Stimulated activated CD4-positive, alpha-beta T cell treated with anti-CD3 and anti-CD28 coated beads, Interleukin-15, amount 100 ng/mL, for 48 hours (primary cell): ENCODE data around the gene SORCS1.

Experiments
- DNase-seq, 2 donors: peaks; one replicate each; pipeline ENCODE4 v3.0.0-alpha.2; 2020; ENCODE audit warnings: low read depth in 2 of 2

SORCS1 gene

DNA sequence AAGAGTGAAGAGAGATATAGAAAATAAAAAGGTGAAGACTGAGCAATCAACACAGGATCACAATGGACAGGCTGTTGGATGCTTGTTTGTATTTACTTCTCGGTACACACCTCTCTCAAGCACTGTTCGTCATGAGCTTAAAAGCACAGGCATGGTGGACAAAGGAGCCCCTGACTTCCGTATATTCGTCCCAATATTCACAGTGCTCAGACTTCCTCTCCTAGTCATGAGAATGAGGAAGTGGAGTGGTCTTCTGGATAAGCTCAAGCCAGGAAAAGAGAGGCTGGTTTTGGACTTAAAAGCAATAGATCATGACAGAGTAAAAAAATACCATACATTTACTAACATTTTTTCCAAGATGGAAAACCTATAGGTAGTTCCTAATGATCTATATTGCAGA lies 172.5 kb downstream of the SORCS1 start:
- DNase-seq: no peak

DNA sequence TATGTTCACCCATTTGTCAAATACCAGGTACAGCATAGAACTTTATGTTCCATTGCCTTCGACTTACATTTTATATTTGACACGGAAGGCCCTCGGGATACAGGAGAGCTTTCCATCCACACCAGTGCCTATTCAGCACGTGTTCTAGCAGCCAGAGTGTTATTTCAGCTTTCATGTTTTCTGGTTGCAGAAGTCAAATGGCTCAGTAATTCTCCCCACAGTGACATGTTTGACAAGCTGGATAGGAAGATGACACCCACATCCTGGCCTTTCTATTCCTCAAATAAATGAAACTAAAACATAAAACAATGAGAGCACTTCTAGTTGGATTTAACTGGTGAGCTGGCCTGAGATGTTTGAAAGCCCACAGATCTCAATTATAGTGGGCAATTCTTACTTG lies 173.4 kb downstream of the SORCS1 start:
- no peak for DNase-seq

DNA sequence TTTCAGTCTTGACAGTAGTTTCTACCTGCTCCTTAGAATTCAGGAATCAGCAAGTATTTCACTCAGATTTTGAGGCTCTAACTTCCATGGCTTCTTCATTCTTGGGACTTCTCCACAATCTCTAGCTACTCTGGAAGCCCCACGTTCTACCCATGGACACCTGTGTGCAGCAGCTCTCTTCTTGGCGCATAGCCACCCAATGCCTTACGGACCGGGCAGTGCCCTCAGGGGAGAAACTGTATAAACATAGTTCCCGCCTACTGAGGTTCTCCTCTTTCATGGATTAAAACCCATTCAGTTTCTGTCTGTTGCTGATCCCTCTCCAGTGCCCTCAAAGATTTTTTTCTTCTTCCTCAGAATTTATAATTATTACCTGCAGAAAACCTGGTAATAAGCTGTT lies 177.1 kb downstream of the SORCS1 start:
- no peak for DNase-seq

DNA sequence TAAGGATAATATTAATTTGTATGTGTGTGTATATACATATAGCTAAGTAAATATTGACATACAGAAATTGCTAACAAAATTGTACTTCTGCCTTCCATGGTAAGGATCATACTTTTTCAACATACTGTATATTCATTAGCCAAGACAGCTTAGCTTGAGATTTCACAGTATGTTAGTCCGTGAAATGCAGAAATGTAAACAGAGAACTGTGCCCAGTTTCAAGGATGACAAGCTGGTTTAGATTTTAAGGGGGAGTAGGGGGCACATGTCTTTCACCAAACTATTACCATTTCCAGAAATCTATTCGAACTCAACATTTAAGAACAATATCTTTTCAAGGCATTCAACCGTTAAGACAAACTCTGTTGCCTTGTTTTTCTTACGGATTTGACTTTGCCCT lies 182.2 kb downstream of the SORCS1 start:
- no peak for DNase-seq

DNA sequence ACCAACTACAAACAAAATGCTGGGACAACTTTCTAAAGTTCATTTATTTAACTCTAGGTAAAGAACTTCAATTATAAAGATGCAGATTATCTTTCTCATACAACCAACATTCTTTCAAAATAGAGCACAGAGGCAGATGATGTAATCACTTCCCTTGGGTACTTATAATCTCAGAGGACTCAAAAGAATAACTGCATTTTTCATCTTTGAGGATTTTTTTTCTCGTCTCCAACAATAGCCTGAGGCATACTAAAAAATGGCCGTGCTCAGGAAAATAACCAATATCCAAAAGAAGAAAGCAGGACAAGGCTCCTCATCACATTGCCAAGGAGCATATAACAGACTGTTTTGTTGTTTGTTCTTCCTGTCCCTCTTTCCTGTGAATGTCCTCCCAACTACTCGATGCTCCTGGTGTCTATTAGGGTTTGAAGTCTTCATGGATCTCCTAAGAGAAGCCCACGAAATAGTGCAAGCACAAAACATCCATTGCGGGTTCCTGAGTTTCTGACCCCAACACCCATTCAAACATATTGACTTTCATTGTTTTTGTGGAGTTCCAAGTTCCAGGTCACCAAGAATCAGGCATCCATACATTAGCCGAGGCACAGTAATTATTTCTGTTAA lies 182.9 kb downstream of the SORCS1 start:
- DNase-seq: no peak

DNA sequence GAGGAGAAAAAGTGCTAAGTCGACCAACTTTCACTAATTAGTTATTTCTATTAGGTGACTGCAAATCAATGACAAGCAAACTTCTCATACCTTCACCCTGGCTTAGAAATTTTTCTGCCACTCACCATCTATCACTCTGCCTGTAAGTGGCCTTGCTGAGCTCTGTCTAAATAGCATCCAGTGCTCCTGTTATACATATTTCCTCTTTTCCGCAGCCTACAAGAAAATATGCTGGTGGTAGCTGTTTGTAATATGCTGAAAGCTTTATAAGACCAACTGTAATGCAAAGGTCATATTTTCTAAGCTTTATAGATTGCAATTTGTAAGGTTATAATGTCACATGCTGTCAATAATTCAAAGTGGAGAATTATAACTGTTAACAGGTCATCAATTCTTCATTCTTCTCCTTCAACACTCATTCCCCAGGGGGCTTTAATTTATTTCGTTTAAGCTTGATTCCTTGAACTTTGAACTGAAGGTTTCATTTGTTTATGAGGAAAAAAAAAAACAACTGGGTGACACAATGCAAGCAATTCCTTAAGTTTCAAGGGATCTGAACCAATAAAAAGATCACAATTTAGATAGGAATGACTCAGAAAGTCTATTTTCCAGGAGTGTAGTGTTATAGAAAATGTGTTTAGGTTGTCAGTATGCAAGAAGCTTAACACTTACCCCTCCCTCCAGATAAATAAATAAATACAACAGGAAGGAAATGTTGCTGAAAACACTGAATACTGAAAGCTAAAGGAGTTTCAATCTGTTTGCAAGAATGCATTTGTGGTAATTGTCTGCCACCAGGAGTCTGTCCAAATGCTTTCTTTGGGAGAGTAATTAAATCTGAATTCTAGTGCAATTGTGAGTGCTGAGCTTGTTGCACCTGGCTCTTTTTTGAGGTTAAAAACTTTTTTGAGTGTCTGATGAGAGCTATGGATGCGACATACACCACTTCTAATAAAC lies 183.7 kb downstream of the SORCS1 start:
- DNase-seq: no peak

DNA sequence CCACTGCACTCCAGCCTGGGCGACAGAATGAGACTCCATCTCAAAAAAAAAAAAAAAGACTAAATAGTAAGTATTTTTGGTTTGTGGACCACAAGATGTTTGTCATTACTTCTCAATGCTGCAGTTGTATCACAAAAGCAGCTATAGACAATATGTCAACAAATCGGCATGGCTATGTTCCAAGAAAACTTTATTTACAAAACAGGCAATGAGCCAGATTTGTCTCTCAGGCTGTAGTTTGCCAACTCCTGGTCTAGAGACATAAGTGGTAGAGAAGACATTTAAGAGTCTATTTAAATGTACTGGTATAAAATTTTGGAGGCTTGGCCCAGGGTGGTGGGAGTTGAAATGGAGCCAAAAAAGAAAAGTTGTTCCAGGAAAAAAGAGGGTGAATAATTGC lies 185.8 kb downstream of the SORCS1 start:
- no peak for DNase-seq

DNA sequence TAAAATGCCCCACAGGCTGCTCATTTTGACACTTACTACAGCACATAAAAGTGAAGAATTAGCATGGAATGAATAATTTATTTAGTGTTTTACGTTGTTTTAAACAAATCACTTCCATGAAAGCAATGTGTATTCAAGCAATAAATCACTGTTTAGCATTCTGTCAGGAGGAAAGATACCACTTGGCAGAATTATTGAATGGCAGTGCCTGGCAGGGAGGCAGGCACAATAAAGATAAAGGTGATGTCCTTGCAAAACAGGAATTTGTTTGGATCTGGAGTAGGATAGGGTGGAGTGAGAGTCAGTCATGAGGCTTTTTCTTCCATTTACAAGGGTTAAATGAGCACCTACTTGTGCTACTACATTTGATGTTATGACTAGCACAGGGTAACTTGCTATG lies 190.8 kb downstream of the SORCS1 start:
- DNase-seq: no peak

DNA sequence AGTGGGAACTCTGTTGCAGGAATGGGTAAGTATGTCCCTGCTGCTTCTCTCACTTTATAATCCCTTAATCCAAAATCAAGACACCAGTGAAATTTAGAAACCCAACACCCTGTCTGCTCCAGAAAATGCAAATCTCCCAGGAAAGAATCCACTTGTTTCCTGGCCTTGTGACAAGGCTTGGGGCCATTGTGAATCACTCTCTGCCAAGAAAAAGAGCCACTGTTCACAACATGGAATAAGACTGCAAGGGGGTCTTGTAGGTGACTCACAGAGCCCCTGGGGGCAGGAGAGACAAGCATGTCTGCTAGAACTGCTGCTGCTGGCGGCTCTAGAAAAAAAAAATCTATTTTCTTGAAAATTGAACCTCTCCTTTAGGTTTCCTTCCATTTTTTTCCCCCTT lies 191.2 kb downstream of the SORCS1 start:
- DNase-seq: no peak

DNA sequence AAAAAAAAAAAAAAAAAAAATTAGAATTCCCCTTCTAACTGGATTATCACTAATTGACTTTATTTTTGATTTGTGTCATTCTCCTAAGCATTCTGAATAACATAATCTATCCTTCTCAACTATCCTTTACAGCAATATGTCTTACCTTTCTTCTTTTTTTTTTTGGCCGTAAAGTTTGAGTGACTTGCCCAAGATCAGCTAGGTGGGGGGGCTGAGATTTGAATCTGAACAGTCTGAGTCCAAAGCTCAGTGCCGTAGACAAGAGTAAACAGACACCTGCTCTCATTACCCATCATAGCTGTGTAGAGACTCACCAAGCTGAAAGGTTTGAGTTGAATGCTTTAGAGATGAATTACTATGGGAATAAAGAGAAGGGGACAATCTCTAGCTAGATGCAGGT lies 192.1 kb downstream of the SORCS1 start:
- no peak for DNase-seq

DNA sequence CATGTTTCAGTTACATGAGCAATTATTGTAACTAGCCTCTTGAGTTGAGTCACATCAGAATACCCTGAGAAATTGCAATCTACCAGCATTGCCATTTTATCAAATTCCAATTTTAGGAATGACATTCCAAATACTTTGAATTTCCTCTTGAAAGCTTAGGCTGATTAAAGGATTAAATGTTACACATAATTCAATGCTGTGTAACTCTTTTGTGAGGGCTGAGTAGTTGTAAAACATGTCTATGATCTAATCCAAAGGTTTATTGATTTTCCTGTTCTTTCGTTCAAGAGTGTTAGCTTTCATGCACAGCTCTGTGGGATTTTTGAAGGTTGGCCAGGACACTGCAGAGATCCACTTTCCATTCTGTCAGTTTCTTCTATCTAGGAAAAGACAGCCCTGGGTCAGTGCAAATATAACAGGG lies 193.1 kb downstream of the SORCS1 start:
- DNase-seq: no peak

DNA sequence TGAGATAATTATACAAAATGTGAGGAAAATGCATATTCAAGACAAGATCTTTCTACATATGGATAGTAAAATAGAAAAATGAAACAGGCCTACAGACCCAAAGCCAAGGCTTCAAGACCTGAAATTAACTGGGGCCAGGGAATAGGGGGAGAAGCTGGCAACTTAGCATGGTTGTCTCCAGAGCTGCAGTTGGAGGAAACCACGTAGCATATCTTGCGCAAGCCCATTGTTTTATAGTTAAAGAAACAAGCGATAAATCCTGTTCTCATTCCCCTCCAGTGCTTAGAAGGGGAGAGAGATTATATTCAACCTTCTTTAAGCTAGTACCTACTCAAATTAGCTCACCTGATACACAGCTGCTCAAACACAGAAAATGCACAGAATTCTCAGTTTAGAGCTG lies 197.1 kb downstream of the SORCS1 start:
- no peak for DNase-seq

DNA sequence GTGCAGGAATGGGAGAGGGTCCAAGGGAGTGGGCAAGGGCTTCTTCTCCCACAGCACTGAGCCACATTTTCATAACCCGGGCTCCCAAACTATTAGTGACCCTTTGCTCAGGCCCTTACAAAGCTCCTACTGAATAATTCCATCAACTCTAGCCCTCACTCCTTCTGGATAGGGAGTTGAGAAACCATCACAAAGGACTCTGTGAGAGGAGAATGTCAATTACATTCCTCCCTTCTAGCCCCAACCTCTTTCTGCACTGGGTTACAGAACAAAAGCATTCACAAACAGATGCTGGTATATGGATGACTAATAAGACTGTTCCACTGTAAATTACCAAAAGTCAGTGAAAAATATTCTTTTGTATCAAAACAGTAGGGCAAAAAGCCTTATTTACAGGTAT lies 203.7 kb downstream of the SORCS1 start:
- no peak for DNase-seq

DNA sequence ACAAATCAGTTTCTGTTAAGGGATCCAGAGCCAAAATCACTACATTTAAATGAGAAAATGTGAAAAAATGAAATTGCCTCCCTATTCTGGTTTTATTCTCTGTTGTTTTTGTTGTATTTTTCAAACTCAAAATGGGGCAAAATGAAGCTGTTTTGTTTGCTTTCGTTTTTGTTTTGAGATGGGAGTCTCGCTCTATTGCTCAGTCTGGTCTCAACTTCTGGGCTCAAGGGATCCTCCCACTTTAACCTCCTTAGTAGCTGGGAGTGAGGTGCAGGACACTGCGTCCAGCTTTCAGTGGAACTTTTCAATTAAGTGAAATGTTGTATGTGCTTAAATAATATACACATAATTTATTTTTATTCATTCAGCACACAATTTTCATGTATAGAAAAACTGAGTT lies 205.0 kb downstream of the SORCS1 start:
- no peak for DNase-seq

DNA sequence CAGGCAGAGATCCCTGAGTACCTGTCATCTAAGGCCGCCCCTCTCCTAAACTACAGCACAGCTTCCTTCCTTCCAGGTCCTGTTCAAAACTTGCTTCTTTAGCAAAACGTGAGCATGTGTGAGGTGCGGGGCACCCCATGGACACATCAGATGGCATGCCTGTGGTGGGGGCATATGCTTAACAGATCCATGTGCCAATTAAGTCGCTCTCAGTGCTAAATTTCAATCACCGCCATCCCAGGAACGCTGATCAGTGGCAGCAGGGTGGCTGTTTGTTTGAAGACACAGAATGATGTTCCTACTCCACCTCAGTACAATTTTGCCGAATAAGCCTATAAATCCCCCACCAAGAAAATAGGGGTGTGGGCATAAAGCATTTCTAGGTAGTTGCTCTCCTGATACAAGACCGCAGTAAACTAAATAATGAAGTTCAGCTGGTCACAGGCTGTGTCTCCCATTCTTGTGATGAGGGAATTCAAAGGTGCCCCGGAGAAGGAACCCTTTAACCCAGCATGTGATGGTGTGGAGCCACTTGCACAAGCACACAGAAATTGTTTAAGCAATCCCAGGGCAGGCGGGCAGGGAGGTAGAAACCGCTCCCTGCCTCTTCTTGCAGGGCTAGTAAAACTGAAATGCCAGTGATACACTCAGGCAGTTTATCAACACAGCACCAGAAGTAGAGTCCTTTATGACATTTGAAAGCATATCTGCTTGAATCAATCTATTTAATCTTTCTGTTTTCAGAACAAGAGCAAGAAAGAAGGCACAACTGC lies 205.7 kb downstream of the SORCS1 start:
- DNase-seq: no peak

DNA sequence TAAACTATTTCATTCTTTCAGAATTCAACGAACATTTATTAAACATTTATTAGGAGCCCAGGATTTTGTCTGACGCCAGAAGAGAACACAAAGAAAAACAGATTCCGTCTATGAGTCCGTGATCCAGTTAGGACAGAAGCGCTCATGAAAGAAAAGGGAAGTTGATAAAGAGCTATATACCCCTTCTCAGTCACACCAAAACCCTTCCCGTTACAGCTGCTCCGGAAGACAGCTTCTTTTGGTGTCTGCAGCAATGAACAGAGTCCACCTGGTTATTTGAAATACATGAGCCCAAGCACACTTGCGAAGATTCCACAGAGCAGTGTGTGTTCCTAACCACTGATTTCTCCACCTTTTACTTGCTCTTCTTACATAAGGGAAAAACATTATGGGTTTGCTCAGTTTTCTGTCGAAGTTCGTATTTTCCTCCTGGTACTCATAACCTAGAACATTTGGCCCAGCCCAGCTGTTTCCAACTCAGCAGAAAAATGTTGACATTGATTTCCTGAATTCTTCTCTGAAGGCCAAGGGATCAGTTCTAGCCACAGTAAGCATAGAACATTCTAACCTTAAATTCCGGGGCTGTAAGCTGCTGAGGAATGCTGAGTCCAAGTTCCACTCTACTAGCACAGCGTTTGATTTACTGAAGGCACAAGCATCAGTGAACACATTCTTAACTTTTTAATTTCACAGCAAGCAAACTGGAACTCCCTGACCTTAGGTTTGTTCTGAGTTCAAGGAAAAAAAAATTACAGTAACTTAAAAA lies 206.5 kb downstream of the SORCS1 start:
- DNase-seq: no peak

DNA sequence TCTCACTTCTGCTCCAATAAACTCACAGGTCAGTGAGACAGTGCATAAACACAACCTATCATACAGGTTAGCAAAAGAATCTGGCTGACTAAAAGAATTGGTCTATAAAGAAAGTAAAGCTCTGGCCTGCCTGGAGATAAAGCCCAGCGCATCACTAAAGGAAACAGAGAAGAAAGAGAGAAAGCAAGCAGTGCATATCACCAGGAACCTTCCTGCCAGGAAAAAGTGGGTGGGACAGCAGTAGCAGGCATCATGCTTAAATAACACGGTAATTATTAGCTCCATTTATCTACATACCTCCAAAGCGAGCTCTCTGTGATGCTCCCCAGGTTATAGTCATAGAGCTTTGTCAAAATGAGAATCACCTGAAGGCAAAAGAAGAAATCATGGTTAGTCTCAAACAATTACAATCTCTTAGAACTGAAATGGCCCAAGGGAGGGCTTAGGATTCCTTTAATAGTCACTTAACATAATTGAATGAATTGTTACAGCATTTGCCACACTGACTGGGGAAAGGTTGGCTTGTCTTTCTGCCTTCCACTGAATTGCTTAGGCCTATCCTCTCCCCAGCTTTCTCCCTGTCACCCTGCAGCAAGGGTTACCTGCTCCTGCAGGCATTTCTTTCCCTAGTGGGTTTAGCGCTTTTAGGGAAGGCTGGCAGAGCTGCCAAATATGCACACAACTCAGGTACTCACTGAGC lies 208.1 kb downstream of the SORCS1 start:
- no peak for DNase-seq

DNA sequence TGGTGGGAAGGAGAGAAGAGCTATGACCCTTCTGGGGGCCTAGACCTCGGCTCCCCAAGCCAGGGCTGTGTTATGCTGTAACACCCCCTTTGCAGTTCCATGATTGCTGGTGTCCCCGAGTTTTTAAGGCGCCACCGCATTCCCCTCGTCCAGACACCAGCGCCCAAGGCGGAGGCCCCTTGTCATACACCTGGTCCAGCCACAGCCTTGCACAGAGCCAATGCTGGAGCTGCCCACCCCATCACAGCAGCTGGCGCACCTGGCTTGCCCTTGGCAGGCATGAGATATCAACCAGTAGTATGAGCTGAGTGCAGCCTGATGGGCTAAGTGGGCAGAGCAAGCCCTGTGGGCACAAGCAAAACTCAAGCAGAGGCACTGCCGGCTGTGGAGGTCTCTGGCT lies 209.4 kb downstream of the SORCS1 start:
- no peak for DNase-seq

DNA sequence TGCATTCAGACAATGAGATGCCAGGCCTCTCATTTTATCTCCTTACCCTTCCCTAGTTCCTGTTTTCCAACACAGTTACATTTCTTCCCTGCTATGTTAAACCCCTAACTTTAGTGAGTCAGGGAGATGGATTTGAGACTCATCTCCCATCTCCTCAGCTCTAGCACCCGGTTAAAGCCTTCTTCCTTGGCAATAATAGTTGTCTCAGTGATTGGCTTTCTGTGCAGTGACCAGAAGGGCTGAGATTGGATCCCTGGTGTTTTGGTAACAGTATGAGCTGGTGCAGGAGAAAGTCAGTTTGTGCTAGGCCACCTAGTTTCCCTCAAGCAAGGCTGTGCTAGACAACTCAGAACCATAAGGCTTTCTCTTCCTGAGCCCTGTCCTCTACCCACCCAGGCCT lies 212.5 kb downstream of the SORCS1 start:
- DNase-seq: no peak

DNA sequence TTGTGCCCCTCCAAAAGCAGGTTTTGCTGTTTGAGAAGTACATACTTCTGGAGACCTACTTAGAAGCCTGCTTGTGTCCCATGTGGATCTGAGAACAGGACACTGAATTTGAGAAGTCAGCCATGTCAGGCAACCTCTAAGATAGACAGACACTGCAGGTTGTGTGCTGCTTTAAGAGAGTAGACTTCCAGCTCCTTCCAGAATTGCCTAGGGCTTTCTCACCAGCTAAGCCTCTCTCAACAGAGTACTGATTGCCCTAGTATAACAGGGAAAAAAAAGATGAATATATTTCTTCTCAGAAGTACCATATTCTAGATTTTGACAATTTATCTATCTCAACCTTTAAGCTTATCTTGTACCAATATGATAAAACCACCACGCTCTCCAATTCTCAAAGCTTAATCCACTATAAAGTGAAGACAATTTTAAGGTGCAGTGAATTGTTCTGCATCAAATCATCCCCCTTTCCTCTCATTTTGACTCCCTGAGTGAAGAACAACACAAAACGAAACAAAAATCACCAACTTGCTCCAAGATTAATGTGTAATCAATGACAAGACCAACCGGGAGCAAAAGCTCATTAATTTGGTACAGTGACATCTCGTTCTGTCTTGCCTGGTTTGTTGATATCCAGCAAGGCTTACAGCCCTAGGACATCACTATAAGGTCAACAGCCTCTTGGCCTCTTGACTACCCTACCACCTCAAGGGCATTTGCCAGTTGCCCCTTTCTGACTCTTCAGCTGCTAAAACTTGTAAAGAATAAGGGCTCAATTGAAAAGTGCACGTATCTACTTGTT lies 214.6 kb downstream of the SORCS1 start:
- no peak for DNase-seq
